Brain microvascular endothelial cell (primary cell): Measurements from ENCODE around the gene DYRK2.

ENCODE experiments used
- DNase-seq: peaks from one replicate; pipeline ENCODE4 v3.0.0-alpha.2; 2020
- H3K27ac ChIP-seq: fragments of 250-450 bp; sonication (Bioruptor Pico); 2 replicates; pipeline ENCODE4 v1.5.1; 2020; ENCODE audit warnings: mild to moderate bottlenecking, moderate library complexity
- H3K27me3 ChIP-seq: fragments of 250-450 bp; sonication (Bioruptor Pico); replicated peaks from 2 replicates; pipeline ENCODE4 v1.5.1; 2020; ENCODE audit warnings: mild to moderate bottlenecking
- H3K36me3 ChIP-seq: fragments of 250-450 bp; sonication (Bioruptor Pico); replicated peaks from 2 replicates; pipeline ENCODE4 v1.5.1; 2020; ENCODE audit warnings: mild to moderate bottlenecking
- H3K4me3 ChIP-seq: 2 replicates; pipeline ENCODE4 v1.5.1; 2011; ENCODE audit warnings: low read depth, mild to moderate bottlenecking, control low read depth, low read length, moderate library complexity
- CTCF ChIP-seq: IDR thresholded peaks from 2 replicates; pipeline ENCODE4 v1.5.1; 2011; ENCODE audit warnings: low read depth, mild to moderate bottlenecking, moderate library complexity, low read length, control low read depth, inconsistent platforms; ENCODE audit errors: missing control alignments
- in situ Hi-C: cut with HindIII; loops from 2 replicates; pipeline ENCODE4 v1.10.0; 2017; ENCODE audit warnings: low sequenced_read_pairs, low pct_ligation_motif_present

The DYRK2 gene

GRCh38 chr12:67617629-67618028 lies 30.9 kb upstream of the DYRK2 start:
- Histone ChIP-seq H3K27me3 (no peaks in the 10 kb centered on the region), H3K4me3 (no peak overlapping the region), H3K27ac (no peak overlapping the region), H3K36me3 (no peaks in the 10 kb centered on the region)
- in situ Hi-C loops = no loop called here
- no peak for DNase-seq
- no peak for TF ChIP-seq CTCF

DNA sequence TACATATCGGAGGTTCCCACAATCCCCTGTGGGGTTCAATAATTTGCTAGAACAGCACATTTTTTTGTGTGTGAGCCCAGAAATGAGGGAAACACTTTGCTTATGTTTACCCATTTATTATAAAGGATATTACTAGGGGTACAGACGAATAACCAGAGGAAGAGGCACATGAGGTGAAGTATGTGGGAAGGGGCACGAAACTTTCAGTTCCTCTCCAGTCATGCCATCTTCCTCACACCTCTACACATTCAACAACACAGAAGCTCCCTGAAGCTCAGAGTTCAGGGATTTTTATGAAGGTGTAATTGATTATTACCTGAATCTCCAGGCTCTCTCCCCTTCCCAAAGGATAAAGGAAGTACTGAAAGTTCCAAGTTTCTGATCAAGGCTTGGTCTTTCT lies 30.2 kb upstream of the DYRK2 start:
- Histone ChIP-seq H3K36me3 (no peaks in the 10 kb centered on the region), H3K27me3 (no peaks in the 10 kb centered on the region), H3K4me3 (no peak overlapping the region), H3K27ac (no peak overlapping the region)
- no peak for TF ChIP-seq CTCF
- in situ Hi-C loops = no loop called here
- DNase-seq = no peak

DNA sequence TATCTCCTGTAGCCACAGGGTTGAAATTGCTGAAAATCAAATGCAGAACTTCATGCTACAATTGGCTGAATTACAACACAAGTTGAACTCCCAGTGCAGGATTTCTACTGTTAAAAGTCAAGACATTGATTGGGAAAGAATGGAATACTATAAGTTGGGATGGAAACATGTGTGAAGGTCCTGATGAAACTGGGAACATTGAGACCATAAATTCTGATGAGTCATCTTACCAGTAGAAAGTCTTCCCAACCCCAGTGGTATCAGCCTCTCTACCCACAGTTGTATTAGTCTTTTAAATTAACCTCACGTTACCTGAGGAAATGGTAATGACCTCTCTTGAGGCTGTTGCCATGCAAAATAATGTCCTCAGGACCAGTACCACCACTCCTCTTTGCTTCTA lies 27.4 kb upstream of the DYRK2 start:
- in situ Hi-C loops = no loop called here

GRCh38 chr12:67621926-67622325 lies 26.6 kb upstream of the DYRK2 start:
- Histone ChIP-seq H3K27me3 (no peaks in the 10 kb centered on the region), H3K36me3 (no peaks in the 10 kb centered on the region), H3K27ac (no peak overlapping the region), H3K4me3 (no peak overlapping the region)
- in situ Hi-C loops = no loop called here
- TF ChIP-seq CTCF = no peak
- no peak for DNase-seq

More for the DNA sequence above, 27.4 kb upstream of the DYRK2 start:
- H3K4me3 ChIP-seq = no peak overlapping the region
- H3K27ac ChIP-seq = no peak overlapping the region
- no peak for TF ChIP-seq CTCF
- no peaks in the 10 kb centered on the region for H3K27me3 ChIP-seq
- no peak for DNase-seq
- no peaks in the 10 kb centered on the region for H3K36me3 ChIP-seq

- Histone ChIP-seq H3K4me3 (no peak overlapping the region), H3K27ac (no peak overlapping the region), H3K27me3 (no peaks in the 10 kb centered on the region), H3K36me3 (no peaks in the 10 kb centered on the region)
- no peak for TF ChIP-seq CTCF
- in situ Hi-C loops = no loop called here
- no peak for DNase-seq
Observed at GRCh38 chr12:67623259-67623658, 25.3 kb upstream of the DYRK2 start.

DNA sequence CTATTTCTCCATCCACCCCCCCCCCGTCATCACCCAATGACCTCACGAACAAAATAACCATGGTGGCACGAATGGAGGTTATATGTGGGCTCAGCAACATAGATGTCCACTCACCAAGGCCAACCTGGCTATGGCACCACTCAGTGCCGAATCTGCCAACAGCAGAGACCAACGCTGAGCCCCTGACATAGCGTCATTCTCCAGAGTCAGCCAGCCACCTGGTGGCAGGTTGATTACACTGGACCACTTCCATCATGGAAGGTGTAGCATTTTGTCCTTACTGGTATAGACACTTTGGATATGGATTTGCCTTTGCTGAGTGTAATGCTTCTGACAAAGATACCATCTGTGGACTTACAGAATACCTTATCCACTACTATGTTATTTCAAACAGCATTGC lies 24.2 kb upstream of the DYRK2 start:
- no peak for TF ChIP-seq CTCF
- no peak overlapping the region for H3K4me3 ChIP-seq
- DNase-seq = no peak
- in situ Hi-C loops = no loop called here
- H3K27ac ChIP-seq = no peak overlapping the region
- no peaks in the 10 kb centered on the region for H3K36me3 ChIP-seq
- no peaks in the 10 kb centered on the region for H3K27me3 ChIP-seq
